ENCODE results near the gene ROCK2.

The ROCK2 gene

GRCh38 chr2:11145350-11145749, 199.1 kb downstream of the ROCK2 start:
- no peak for DNase-seq

- DNase-seq = no peak
Observed at GRCh38 chr2:11144738-11145079, 199.7 kb downstream of the ROCK2 start.

- DNase-seq = no peak
Observed at GRCh38 chr2:11144077-11144737, 200.2 kb downstream of the ROCK2 start.

- DNase-seq = no peak
Observed at GRCh38 chr2:11142987-11143386, 201.4 kb downstream of the ROCK2 start.

- DNase-seq = no peak
Observed at GRCh38 chr2:11142330-11142729, 202.1 kb downstream of the ROCK2 start.

GRCh38 chr2:11141319-11141718, 203.1 kb downstream of the ROCK2 start:
- DNase-seq = no peak

- no peak for DNase-seq
Observed at GRCh38 chr2:11140492-11140891, 203.9 kb downstream of the ROCK2 start.

- no peak for DNase-seq
Observed at GRCh38 chr2:11134349-11134748, 210.1 kb downstream of the ROCK2 start.

GRCh38 chr2:11133936-11134320, 210.5 kb downstream of the ROCK2 start:
- DNase-seq = no peak

GRCh38 chr2:11133238-11133935, 211.0 kb downstream of the ROCK2 start:
- DNase-seq = no peak

- no peak for DNase-seq
Observed at GRCh38 chr2:11132036-11132671, 212.3 kb downstream of the ROCK2 start.

GRCh38 chr2:11131166-11131920, 213.1 kb downstream of the ROCK2 start:
- no peak for DNase-seq
